Retinal pigment epithelial cell (primary cell): ENCODE results near the gene AOPEP.

ENCODE experiments used
- DNase-seq: peaks from one replicate; pipeline ENCODE4 v3.0.0-alpha.2; 2010; ENCODE audit warnings: low read depth
- H3K4me3 ChIP-seq: 2 replicates; pipeline ENCODE4 v1.5.1; 2011; ENCODE audit warnings: mild to moderate bottlenecking, low read length, control low read depth, moderate library complexity
- CTCF ChIP-seq: conservative IDR thresholded peaks from 2 replicates; pipeline ENCODE4 v1.5.1; 2011; ENCODE audit warnings: low read depth, low read length, control low read depth, inconsistent platforms

The AOPEP gene

GRCh38 chr9:94802793-94803192 is 76.3 kb downstream of the AOPEP start:
- no peak for TF ChIP-seq CTCF
- DNase-seq, result no peak
- H3K4me3 ChIP-seq, result no peak overlapping the region

GRCh38 chr9:94804316-94804715 is 77.8 kb downstream of the AOPEP start:
- TF ChIP-seq CTCF, result no peak
- no peak for DNase-seq
- H3K4me3 ChIP-seq, result no peak overlapping the region

- no peak overlapping the region for H3K4me3 ChIP-seq
Observed at GRCh38 chr9:94805051-94805489, 78.6 kb downstream of the AOPEP start.

GRCh38 chr9:94805585-94805984 is 79.1 kb downstream of the AOPEP start:
- DNase-seq, result peak; percentile 91
- no peak overlapping the region for H3K4me3 ChIP-seq
- no peak for TF ChIP-seq CTCF

More at GRCh38 chr9:94805051-94805489, 78.6 kb downstream of the AOPEP start:
- DNase-seq, result no peak
- no peak for TF ChIP-seq CTCF

- H3K4me3 ChIP-seq, result no peak overlapping the region
- TF ChIP-seq CTCF, result no peak
Observed at GRCh38 chr9:94806307-94806893, 79.9 kb downstream of the AOPEP start.

GRCh38 chr9:94807556-94807955 is 81.1 kb downstream of the AOPEP start:
- no peak for DNase-seq
- H3K4me3 ChIP-seq, result no peak overlapping the region
- TF ChIP-seq CTCF, result no peak

More at GRCh38 chr9:94806307-94806893, 79.9 kb downstream of the AOPEP start:
- peak; percentile 75 for DNase-seq

- no peak overlapping the region for H3K4me3 ChIP-seq
- no peak for DNase-seq
- no peak for TF ChIP-seq CTCF
Observed at GRCh38 chr9:94808926-94809700, 82.6 kb downstream of the AOPEP start.
